Breast epithelium (tissue), 4 donors: Measurements from ENCODE around the gene TMEM204. TPM values are rescaled to one million over a fixed set of nuclear protein-coding genes. Genes with fewer than 3 reads are reported as not detected.

Experiments used
- DNase-seq, 2 donors: peaks; one replicate each; pipeline ENCODE4 v3.0.0-alpha.2; 2019; ENCODE audit warnings: low spot score in 2 of 2
- H3K27ac ChIP-seq, 2 donors: fragments of 200-600 bp; sonication (generic) in 1 of 2; one replicate each; pipeline ENCODE4 v1.5.1; 2016 to 2019; ENCODE audit warnings: mild to moderate bottlenecking in 1 of 2
- H3K27me3 ChIP-seq, 2 donors: fragments of 200-600 bp; sonication (generic) in 1 of 2; one replicate each; pipeline versions ENCODE4 v1.5.1 to v1.6.0; 2017 to 2019; ENCODE audit warnings: control low read depth in 1 of 2, mild to moderate bottlenecking in 1 of 2
- H3K36me3 ChIP-seq: fragments of 200-600 bp; one replicate; pipeline ENCODE4 v1.5.1; 2019
- H3K4me1 ChIP-seq, 2 donors: fragments of 200-600 bp; sonication (generic); one replicate each; pipeline ENCODE4 v1.5.1; 2016 to 2019; ENCODE audit warnings: control low read depth in 1 of 2
- H3K4me3 ChIP-seq, 3 donors: fragments of 200-600 bp; sonication (generic); 1 replicate in 2 of 3; 2 replicates in 1 of 3; pipeline ENCODE4 v1.5.1; 2016 to 2019; ENCODE audit warnings: mild to moderate bottlenecking in 3 of 3, moderate library complexity in 2 of 3
- H3K9me3 ChIP-seq, 2 donors: fragments of 200-600 bp; sonication (generic) in 1 of 2; one replicate each; pipeline ENCODE4 v1.5.1; 2016 to 2019; ENCODE audit warnings: control low read depth in 1 of 2
- CTCF ChIP-seq, 3 donors: fragments of 450-650 bp; IDR thresholded peaks; one replicate each; pipeline ENCODE4 v1.5.1; 2016 to 2017; ENCODE audit warnings: antibody characterized with exemption in 3 of 3, mild to moderate bottlenecking in 3 of 3, moderate library complexity in 3 of 3
- POLR2A ChIP-seq: fragments of 450-650 bp; IDR thresholded peaks from one replicate; pipeline ENCODE4 v1.6.1; 2016; ENCODE audit warnings: antibody characterized with exemption, mild to moderate bottlenecking, moderate library complexity
- POLR2AphosphoS5 ChIP-seq, 3 donors: sonication (generic); formaldehyde crosslinking; IDR thresholded peaks; one replicate each; pipeline ENCODE4 v1.6.1; 2017; ENCODE audit warnings: antibody characterized with exemption in 3 of 3
- intact Hi-C: fragments of 100-400 bp; cut with DNase I; formaldehyde crosslinking; loops from one replicate; pipeline ENCODE4 v1.15.1; 2023; ENCODE audit warnings: low total_unique reads
- total RNA-seq, 3 donors: library from RNA; depleted of rRNA; stranded (reverse); fragments of >200 nt; gene quantifications; one replicate each; pipeline ENCODE4 v1.1.0, GENCODE V29; 2016

The TMEM204 gene
- total RNA-seq, 3 donors from 2014 or later = 27.8 to 37.0 (median 34.1) TPM

- H3K4me1 ChIP-seq = no peaks in the 10 kb centered on the region
- TF ChIP-seq POLR2A = no peak
- no peak overlapping the region for H3K27ac ChIP-seq
- H3K9me3 ChIP-seq = no peaks in the 10 kb centered on the region
- DNase-seq = no peak
- intact Hi-C loops = no loop called here
- H3K36me3 ChIP-seq = peaks cover 2% of the 10 kb centered on the region
- no peaks in the 10 kb centered on the region for H3K27me3 ChIP-seq
- no peak overlapping the region for H3K4me3 ChIP-seq
Measured at GRCh38 chr16:1596516-1596915, 63.0 kb downstream of the TMEM204 start.

- Histone ChIP-seq H3K27me3 (no peaks in the 10 kb centered on the region), H3K4me3 (no peak overlapping the region), H3K27ac (no peak overlapping the region), H3K4me1 (no peaks in the 10 kb centered on the region), H3K9me3 (no peaks in the 10 kb centered on the region), H3K36me3 (peaks cover 6% of the 10 kb centered on the region)
- intact Hi-C loops = no loop called here
- no peak for DNase-seq
- TF ChIP-seq CTCF (IDR thresholded peaks at IDR 0.05) = no peak
- no peak for TF ChIP-seq POLR2A
- no peak for TF ChIP-seq POLR2AphosphoS5 (IDR thresholded peaks at IDR 0.05)
Measured at GRCh38 chr16:1597154-1597553, 63.7 kb downstream of the TMEM204 start.

- no peak for TF ChIP-seq CTCF (IDR thresholded peaks at IDR 0.05)
- no peak for TF ChIP-seq POLR2AphosphoS5 (IDR thresholded peaks at IDR 0.05)
- TF ChIP-seq POLR2A = no peak
- DNase-seq = no peak
- H3K4me3 ChIP-seq = no peak overlapping the region
- intact Hi-C loops = no loop called here
- peaks cover 6% of the 10 kb centered on the region for H3K36me3 ChIP-seq
- no peaks in the 10 kb centered on the region for H3K9me3 ChIP-seq
- H3K27me3 ChIP-seq = no peaks in the 10 kb centered on the region
- no peak overlapping the region for H3K27ac ChIP-seq
- no peaks in the 10 kb centered on the region for H3K4me1 ChIP-seq
Measured at GRCh38 chr16:1601031-1601430, 67.6 kb downstream of the TMEM204 start.

GRCh38 chr16:1601489-1601888 lies 68.0 kb downstream of the TMEM204 start:
- no peak overlapping the region for H3K27ac ChIP-seq
- intact Hi-C loops = no loop called here
- H3K4me3 ChIP-seq = no peak overlapping the region
- H3K36me3 ChIP-seq = peaks cover 6% of the 10 kb centered on the region
- TF ChIP-seq CTCF (IDR thresholded peaks at IDR 0.05) (no peak), POLR2A (no peak), POLR2AphosphoS5 (IDR thresholded peaks at IDR 0.05) (no peak)
- H3K4me1 ChIP-seq = no peaks in the 10 kb centered on the region
- H3K9me3 ChIP-seq = no peaks in the 10 kb centered on the region
- H3K27me3 ChIP-seq = no peaks in the 10 kb centered on the region
- no peak for DNase-seq

GRCh38 chr16:1602285-1602684 lies 68.8 kb downstream of the TMEM204 start:
- TF ChIP-seq POLR2AphosphoS5 (IDR thresholded peaks at IDR 0.05) = no peak
- TF ChIP-seq POLR2A = no peak
- TF ChIP-seq CTCF (IDR thresholded peaks at IDR 0.05) = no peak
- Histone ChIP-seq H3K4me3 (no peak overlapping the region), H3K36me3 (peaks cover 6% of the 10 kb centered on the region), H3K4me1 (no peaks in the 10 kb centered on the region), H3K27me3 (no peaks in the 10 kb centered on the region), H3K9me3 (no peaks in the 10 kb centered on the region), H3K27ac (peak overlapping the region in 1 of 2 donors; percentile 7)
- DNase-seq = no peak
- intact Hi-C loops = no loop called here

Other genes with a start within 250 kb of the TMEM204 start
- 10 to 100 TPM; 52.5 to 67.8 (median 62.2) TPM for gene UBE2I, start 224.0 kb upstream of the TMEM204 start, total RNA-seq
- gene BAIAP3, start 200.0 kb upstream of the TMEM204 start, total RNA-seq = 1 to 10 TPM; 2.7 to 8.2 (median 7.3) TPM
- gene TSR3, start 181.8 kb upstream of the TMEM204 start, total RNA-seq = 10 to 100 TPM; 54.4 to 72.3 (median 59.6) TPM
- gene GNPTG, start 181.7 kb upstream of the TMEM204 start, total RNA-seq = 10 to 100 TPM; 50.5 to 89.3 (median 58.4) TPM
- gene UNKL, start 119.0 kb upstream of the TMEM204 start, total RNA-seq = 10 to 100 TPM; 18.6 to 28.5 (median 27.5) TPM
- gene UQCC4, start 112.9 kb upstream of the TMEM204 start, total RNA-seq = 10 to 100 TPM; 10.4 to 18.7 (median 14.6) TPM
- gene PERCC1, start 102.6 kb upstream of the TMEM204 start, total RNA-seq = not detected
- gene CCDC154, start 89.1 kb upstream of the TMEM204 start, total RNA-seq = 1 to 10 TPM in 1 of 3 donors, under 1 TPM in 2; 0.48 to 1.2 (median 0.98) TPM
- 10 to 100 TPM; 52.2 to 72.3 (median 71.4) TPM for gene CLCN7, start 58.6 kb upstream of the TMEM204 start, total RNA-seq
- not detected for gene PTX4, start 44.7 kb upstream of the TMEM204 start, total RNA-seq
- gene TELO2, start 40.3 kb upstream of the TMEM204 start, total RNA-seq = 10 to 100 TPM; 15.2 to 27.5 (median 23.9) TPM
- gene IFT140, start 78.4 kb downstream of the TMEM204 start, total RNA-seq = 10 to 100 TPM; 17.0 to 30.1 (median 23.9) TPM
- 10 to 100 TPM in 2 of 3 donors, 1 to 10 TPM in 1; 9.6 to 13.8 (median 10.8) TPM for gene CRAMP1, start 78.7 kb downstream of the TMEM204 start, total RNA-seq
- 10 to 100 TPM; 19.2 to 44.2 (median 36.0) TPM for gene JPT2, start 144.6 kb downstream of the TMEM204 start, total RNA-seq
- 10 to 100 TPM; 41.1 to 82.6 (median 71.6) TPM for gene MAPK8IP3, start 172.5 kb downstream of the TMEM204 start, total RNA-seq
- 100 to 1,000 TPM in 2 of 3 donors, 10 to 100 TPM in 1; 86.6 to 119 (median 115) TPM for gene NME3, start 237.9 kb downstream of the TMEM204 start, total RNA-seq
- 10 to 100 TPM in 2 of 3 donors, 1 to 10 TPM in 1; 4.6 to 17.4 (median 14.0) TPM for gene EME2, start 239.1 kb downstream of the TMEM204 start, total RNA-seq
- gene MRPS34, start 239.5 kb downstream of the TMEM204 start, total RNA-seq = 10 to 100 TPM; 85.9 to 95.4 (median 87.8) TPM
- gene SPSB3, start 248.9 kb downstream of the TMEM204 start, total RNA-seq = 100 to 1,000 TPM in 1 of 3 donors, 10 to 100 TPM in 2; 84.9 to 107 (median 88.5) TPM
- 10 to 100 TPM; 61.6 to 82.6 (median 80.3) TPM for gene NUBP2, start 249.3 kb downstream of the TMEM204 start, total RNA-seq